PC-9 (cell line): ENCODE measurements around the gene DISC1.

ENCODE experiments used
- EZH2 ChIP-seq: fragments of 200-600 bp; sonication (generic); IDR thresholded peaks from 2 replicates; pipeline ENCODE4 v1.8.0; 2017; ENCODE audit warnings: antibody characterized with exemption, low read depth
- TF ChIP-seq, protein P1 (sequence below): fragments of 200-600 bp; sonication (generic); conservative IDR thresholded peaks from 2 replicates; pipeline ENCODE4 v1.6.1; 2017; ENCODE audit warnings: mixed run types, antibody characterized with exemption, mild to moderate bottlenecking, moderate library complexity

DNA sequence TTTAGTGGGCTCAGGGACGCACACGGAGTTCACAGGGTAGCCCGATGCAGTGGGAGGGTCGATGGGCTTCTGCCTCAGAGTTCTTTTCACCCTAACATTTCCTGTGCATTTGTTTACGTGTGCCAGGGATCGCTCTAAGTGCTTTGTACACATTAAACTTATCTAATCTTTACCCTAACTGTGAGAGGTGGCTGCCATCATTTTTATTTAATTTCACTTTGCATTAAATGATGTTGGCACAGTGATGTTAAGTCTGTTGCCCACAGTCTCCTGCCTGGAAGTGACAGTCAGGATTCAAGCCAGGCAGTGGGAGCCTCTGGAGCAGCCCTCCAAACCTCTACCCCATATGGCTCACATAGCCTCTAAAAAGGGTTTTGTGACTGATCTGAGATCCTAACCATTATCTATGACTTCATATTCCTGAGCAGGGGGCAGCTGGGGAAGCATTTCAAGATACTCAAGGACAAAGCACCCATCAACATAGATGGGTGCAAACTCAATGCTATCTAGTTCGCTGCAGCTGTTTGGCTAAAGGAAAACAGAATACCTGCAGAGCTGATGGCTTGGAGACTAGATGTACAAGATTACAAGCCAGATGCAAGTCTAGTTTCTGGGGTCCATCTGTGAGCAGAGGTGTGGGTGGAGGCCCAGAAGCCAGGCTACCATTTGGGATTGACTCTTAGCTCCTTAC, 303.8 kb downstream of the DISC1 start:
- TF ChIP-seq, protein P1, sequence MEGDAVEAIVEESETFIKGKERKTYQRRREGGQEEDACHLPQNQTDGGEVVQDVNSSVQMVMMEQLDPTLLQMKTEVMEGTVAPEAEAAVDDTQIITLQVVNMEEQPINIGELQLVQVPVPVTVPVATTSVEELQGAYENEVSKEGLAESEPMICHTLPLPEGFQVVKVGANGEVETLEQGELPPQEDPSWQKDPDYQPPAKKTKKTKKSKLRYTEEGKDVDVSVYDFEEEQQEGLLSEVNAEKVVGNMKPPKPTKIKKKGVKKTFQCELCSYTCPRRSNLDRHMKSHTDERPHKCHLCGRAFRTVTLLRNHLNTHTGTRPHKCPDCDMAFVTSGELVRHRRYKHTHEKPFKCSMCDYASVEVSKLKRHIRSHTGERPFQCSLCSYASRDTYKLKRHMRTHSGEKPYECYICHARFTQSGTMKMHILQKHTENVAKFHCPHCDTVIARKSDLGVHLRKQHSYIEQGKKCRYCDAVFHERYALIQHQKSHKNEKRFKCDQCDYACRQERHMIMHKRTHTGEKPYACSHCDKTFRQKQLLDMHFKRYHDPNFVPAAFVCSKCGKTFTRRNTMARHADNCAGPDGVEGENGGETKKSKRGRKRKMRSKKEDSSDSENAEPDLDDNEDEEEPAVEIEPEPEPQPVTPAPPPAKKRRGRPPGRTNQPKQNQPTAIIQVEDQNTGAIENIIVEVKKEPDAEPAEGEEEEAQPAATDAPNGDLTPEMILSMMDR = no peak
- no peak for TF ChIP-seq EZH2
